GM12878 (cell line): ENCODE data around the gene SYCP3. TPM values are rescaled to one million over a fixed set of nuclear protein-coding genes. Genes with fewer than 3 reads are reported as not detected.

Source experiments
- ATAC-seq: fragments of 200-7000 bp; cut with Tn5 transposase; 3 replicates; pipeline ENCODE4 v1.9.1; 2020; ENCODE audit warnings: mild to moderate bottlenecking, moderate library complexity
- BruUV-seq: library from RNA; stranded (reverse); fragments of 400-500 nt; replicated peaks from 2 replicates; lab custom pipeline; 2021; lab: Mats Ljungman, UMichigan
- CTCF ChIA-PET: fragments of 300-600 bp; sonication (Branson Sonifier 250); formaldehyde crosslinking; extraction: SDS; loops from one replicate; lab custom pipeline; 2021; ENCODE audit warnings: inconsistent platforms; lab: Yijun Ruan, JAX
- POLR2A ChIA-PET: fragments of 350-600 bp; formaldehyde crosslinking; extraction: SDS; loops from one replicate; lab custom pipeline; 2021; ENCODE audit warnings: inconsistent platforms; lab: Charles Lee
- RAD21 ChIA-PET: fragments of 300-600 bp; sonication (Branson Sonifier 250); formaldehyde crosslinking; loops from one replicate; lab custom pipeline; 2023; ENCODE audit warnings: antibody characterized with exemption; ENCODE audit not compliant: unreplicated experiment; lab: Charles Lee
- SMC1A ChIA-PET: fragments of 300-600 bp; sonication (Branson Sonifier 250); formaldehyde crosslinking; loops from one replicate; lab custom pipeline; 2023; ENCODE audit not compliant: unreplicated experiment, uncharacterized antibody; lab: Charles Lee
- DNase-seq: peaks from one replicate; pipeline ENCODE4 v3.0.0-alpha.2; 2011; ENCODE audit warnings: low read depth, low spot score
- FAIRE-seq: peaks from 3 replicates; lab custom pipeline; 2011; peaks lifted over from hg19 to GRCh38; lab: Jason Lieb, UNC
- H2AFZ ChIP-seq: 2 replicates; pipeline ENCODE4 v1.6.0; 2011; ENCODE audit warnings: low read depth, low read length, control low read depth; ENCODE audit not compliant: control insufficient read depth
- H3K27ac ChIP-seq: 2 replicates; pipeline ENCODE4 v1.5.1; 2011; ENCODE audit warnings: control low read depth; ENCODE audit not compliant: control insufficient read depth, insufficient read depth
- H3K27me3 ChIP-seq, 2 experiments: replicated peaks in 1 of 2; 2 replicates each; pipeline versions ENCODE4 v1.6.0 to v1.6.1; 2011; ENCODE audit warnings: low read length in 1 of 2; ENCODE audit not compliant: control insufficient read depth in 2 of 2, insufficient read depth in 2 of 2
- H3K36me3 ChIP-seq, 2 experiments: 2 replicates each; pipeline ENCODE4 v1.5.1; 2011; ENCODE audit warnings: low read length in 1 of 2; ENCODE audit not compliant: control insufficient read depth in 2 of 2, insufficient read depth in 2 of 2
- H3K4me1 ChIP-seq: 2 replicates; pipeline ENCODE4 v1.6.1; 2011; ENCODE audit warnings: mild to moderate bottlenecking, low read length, moderate library complexity, mixed read lengths; ENCODE audit not compliant: control insufficient read depth, insufficient read depth
- H3K4me2 ChIP-seq: 2 replicates; pipeline ENCODE4 v1.6.0; 2011; ENCODE audit warnings: control low read depth; ENCODE audit not compliant: control insufficient read depth, insufficient read depth
- H3K4me3 ChIP-seq: fragments of 200-600 bp; sonication (generic); 2 replicates; pipeline ENCODE4 v1.5.1; 2016
- H3K79me2 ChIP-seq: 2 replicates; pipeline ENCODE4 v1.6.0; 2011; ENCODE audit warnings: low read length; ENCODE audit not compliant: control insufficient read depth, insufficient read depth
- H3K9ac ChIP-seq: 2 replicates; pipeline ENCODE4 v1.8.0; 2011; ENCODE audit warnings: low read length, control low read depth, mixed read lengths; ENCODE audit not compliant: control insufficient read depth, insufficient read depth
- H3K9me3 ChIP-seq: replicated peaks from 3 replicates; pipeline ENCODE4 v1.5.1; 2011; ENCODE audit warnings: mild to moderate bottlenecking, low read length; ENCODE audit not compliant: control insufficient read depth, insufficient read depth
- H4K20me1 ChIP-seq: 2 replicates; pipeline ENCODE4 v1.6.0; 2011; ENCODE audit not compliant: control insufficient read depth, insufficient read depth
- BRCA1 ChIP-seq: IDR thresholded peaks from 2 replicates; pipeline ENCODE4 v1.6.1; 2011; ENCODE audit warnings: low read depth, low read length, improper control_type of control experiment
- CBFB ChIP-seq: IDR thresholded peaks from 2 replicates; pipeline ENCODE4 v1.6.1; 2016; ENCODE audit warnings: antibody characterized with exemption, low read depth
- E4F1 ChIP-seq: fragments of 450-650 bp; IDR thresholded peaks from 2 replicates; pipeline ENCODE4 v1.6.1; 2018; ENCODE audit warnings: borderline replicate concordance, mild to moderate bottlenecking; ENCODE audit not compliant: partially characterized antibody
- HDAC6 ChIP-seq: fragments of 200-600 bp; sonication (generic); IDR thresholded peaks from one replicate; pipeline ENCODE4 v1.8.0; 2017; ENCODE audit warnings: antibody characterized with exemption; ENCODE audit not compliant: unreplicated experiment
- MLLT1 ChIP-seq: fragments of 450-650 bp; IDR thresholded peaks from 2 replicates; pipeline ENCODE4 v1.6.1; 2016; ENCODE audit warnings: mild to moderate bottlenecking
- NBN ChIP-seq: fragments of 450-650 bp; IDR thresholded peaks from 2 replicates; pipeline ENCODE4 v1.6.1; 2016
- POLR2A ChIP-seq: IDR thresholded peaks from 2 replicates; pipeline ENCODE4 v1.6.1; 2011; ENCODE audit warnings: low read depth, mild to moderate bottlenecking, low read length
- POU2F2 ChIP-seq: IDR thresholded peaks from 3 replicates; pipeline ENCODE4 v1.6.1; 2011; ENCODE audit warnings: low read depth, mild to moderate bottlenecking, low read length, borderline replicate concordance
- RAD21 ChIP-seq: IDR thresholded peaks from 2 replicates; pipeline ENCODE4 v1.6.1; 2011; ENCODE audit warnings: mild to moderate bottlenecking, low read depth, low read length, moderate library complexity; ENCODE audit not compliant: insufficient read depth
- RAD51 ChIP-seq: fragments of 450-650 bp; IDR thresholded peaks from 2 replicates; pipeline ENCODE4 v1.6.1; 2016; ENCODE audit warnings: moderate library complexity, mild to moderate bottlenecking, inconsistent platforms
- RELB ChIP-seq: fragments of 450-650 bp; IDR thresholded peaks from 2 replicates; pipeline ENCODE4 v1.6.1; 2017; ENCODE audit warnings: low read depth, mild to moderate bottlenecking, moderate library complexity
- RUNX3 ChIP-seq: IDR thresholded peaks from 2 replicates; pipeline ENCODE4 v1.6.1; 2012; ENCODE audit warnings: low read length, inconsistent platforms
- SREBF1 ChIP-seq: IDR thresholded peaks from 2 replicates; pipeline ENCODE4 v1.6.1; 2012; ENCODE audit warnings: mild to moderate bottlenecking, low read length
- TCF3 ChIP-seq: IDR thresholded peaks from 2 replicates; pipeline ENCODE4 v1.6.1; 2012; ENCODE audit warnings: low read depth, mild to moderate bottlenecking, low read length, borderline replicate concordance; ENCODE audit not compliant: insufficient read depth
- ZNF24 ChIP-seq: fragments of 450-650 bp; IDR thresholded peaks from 2 replicates; pipeline ENCODE4 v1.6.1; 2017; ENCODE audit warnings: antibody characterized with exemption, mild to moderate bottlenecking
- WGBS: methylation state at CpG from one replicate; pipeline ENCODE4 v1.1.6; 2016; ENCODE audit warnings: low lambda C conversion rate; ENCODE audit not compliant: insufficient replicate concordance, insufficient coverage; ENCODE audit errors: missing lambda C conversion rate; 5-methylcytosine and 5-hydroxymethylcytosine counted together
- in situ Hi-C: fragments of 300-500 bp; cut with MboI; formaldehyde crosslinking; loops from 9 replicates; pipeline ENCODE4 v1.14.3; 2018; ENCODE audit warnings: mixed read lengths
- intact Hi-C: fragments of 100-400 bp; cut with micrococcal nuclease; formaldehyde crosslinking; loops from one replicate; pipeline ENCODE4 v1.14.2; 2022; ENCODE audit not compliant: unreplicated experiment
- polyA plus RNA-seq, 11 experiments: library from polyadenylated mRNA; depleted of rRNA in 4 of 11; unstranded in 6 of 11; stranded (reverse) in 5 of 11; fragments of >200 nt; fragmentation: Nextera tagmentation in 4 of 11; fragmentation: Illumina TruSeq in 1 of 11; extraction: Ambion mirVana in 4 of 11; extraction: Trizol in 1 of 11; gene quantifications; 1 replicate in 1 of 11; 2 replicates in 10 of 11; pipeline versions ENCODE4 v1.2.1 to v1.2.3, GENCODE V29; 2011 to 2016; ENCODE audit warnings: inconsistent platforms in 2 of 11, missing spikeins in 2 of 11, low read depth in 1 of 11
- total RNA-seq, 4 experiments: library from RNA; depleted of rRNA in 3 of 4; stranded (reverse); fragments of >200 nt in 3 of 4; fragmentation: Illumina TruSeq in 1 of 4; extraction: Trizol in 1 of 4; gene quantifications; 2 replicates each; pipeline versions ENCODE4 v1.2.1 to v1.2.3, GENCODE V29; 2013 to 2021

The SYCP3 gene
- total and polyA plus RNA-seq, 10 of the 15 experiments (the other 5 are each of a cell fraction or from before 2014, with no cell fraction given): 0.08 to 0.58 (median 0.21) TPM

GRCh38 chr12:101743724-101744472 is 4.6 kb upstream of the SYCP3 start:
- peak overlapping the region; percentile 51 for H3K9ac ChIP-seq
- no peak overlapping the region for H3K4me3 ChIP-seq
- in situ Hi-C loops: no loop called here
- peak; percentile 97 for ATAC-seq
- peak overlapping the region; percentile 59 for H3K4me2 ChIP-seq
- 19% methylated on average over 10 of the region's 10 CpGs for WGBS
- peaks cover 17% of the 10 kb centered on the region for H3K4me1 ChIP-seq
- TSS peak; percentile 89 for BruUV-seq
- peaks cover 2 to 13% of the 10 kb centered on the region in 2 experiments for H3K36me3 ChIP-seq
- peak; percentile 67 for DNase-seq
- intact Hi-C loops: no loop called here
- no peaks in the 10 kb centered on the region for H3K27me3 ChIP-seq
- SMC1A ChIA-PET: interaction anchor here (0.6 to 1.4 kb wide), 7 partner anchors 10 to 329 kb away, joined by 3 to 5 read pairs (median 4); no protein-coding TSS in a partner anchor
- H4K20me1 ChIP-seq: no peaks in the 10 kb centered on the region
- no peaks in the 10 kb centered on the region for H3K79me2 ChIP-seq
- CTCF ChIA-PET: interaction anchor here (0.6 to 1.1 kb wide), 2 partner anchors 18 to 30 kb away, joined by 3 to 4 read pairs; no protein-coding TSS in a partner anchor
- RAD21 ChIA-PET: interaction anchor here (1.0 to 1.4 kb wide), 4 partner anchors 11 to 109 kb away, joined by 3 to 5 read pairs (median 3); no protein-coding TSS in a partner anchor
- FAIRE-seq: peak; percentile 75
- peak overlapping the region; percentile 62 for H2AFZ ChIP-seq
- POLR2A ChIA-PET: interaction anchor here (0.5 kb wide), 1 partner anchor 21 kb away, joined by 3 read pairs; no protein-coding TSS in a partner anchor
- H3K27ac ChIP-seq: peak overlapping the region; percentile 85
- H3K9me3 ChIP-seq: no peaks in the 10 kb centered on the region
- TF ChIP-seq RELB: 0 out of 2 replicates have a peak, but pooled peaks have one; percentile 28
- peak; percentile 39; the same call in 1 of the 2 replicates for TF ChIP-seq NBN
- TF ChIP-seq HDAC6: no peak
- peak; percentile 95 for TF ChIP-seq RUNX3
- TF ChIP-seq MLLT1: no peak
- peak; percentile 56 for TF ChIP-seq RAD21
- TF ChIP-seq SREBF1: peak; percentile 71
- peak; percentile 53 for TF ChIP-seq E4F1
- TF ChIP-seq POU2F2: 0 out of 3 replicates have a peak, but pooled peaks have one; percentile 39
- TF ChIP-seq POLR2A: 0 out of 2 replicates have a peak, but pooled peaks have one; percentile 35
- TF ChIP-seq BRCA1: no peak
- no peak for TF ChIP-seq ZNF24
- 0 out of 2 replicates have a peak, but pooled peaks have one; percentile 64 for TF ChIP-seq CBFB
- 0 out of 2 replicates have a peak, but pooled peaks have one; percentile 34 for TF ChIP-seq RAD51
- peak; percentile 94; the same call in 1 of the 2 replicates for TF ChIP-seq TCF3
